Esophagus muscularis mucosa (tissue), 4 donors: ENCODE data around the gene SNAPC2.

Experiments used
- EP300 ChIP-seq: sonication (generic); formaldehyde crosslinking; IDR thresholded peaks from one replicate; pipeline ENCODE4 v1.6.1; 2017; ENCODE audit warnings: antibody characterized with exemption
- POLR2A ChIP-seq: fragments of 450-650 bp; IDR thresholded peaks from one replicate; pipeline ENCODE4 v1.6.1; 2017; ENCODE audit warnings: antibody characterized with exemption, moderate library complexity, mild to moderate bottlenecking, low read depth
- POLR2AphosphoS5 ChIP-seq, 2 donors: sonication (generic); formaldehyde crosslinking; IDR thresholded peaks; one replicate each; pipeline ENCODE4 v1.6.1; 2017; ENCODE audit warnings: antibody characterized with exemption in 2 of 2
- TF ChIP-seq, protein P1 (sequence below), 3 experiments: fragments of 200-600 bp in 2 of 3; fragments of 450-650 bp in 1 of 3; sonication (generic) in 2 of 3; IDR thresholded peaks; one replicate each; pipeline ENCODE4 v1.5.1; 2017 to 2019; ENCODE audit warnings: antibody characterized with exemption in 3 of 3, mild to moderate bottlenecking in 2 of 3, moderate library complexity in 1 of 3

GRCh38 chr19:7931221-7932061 lies 11.3 kb downstream of the SNAPC2 start:
- TF ChIP-seq, protein P1, sequence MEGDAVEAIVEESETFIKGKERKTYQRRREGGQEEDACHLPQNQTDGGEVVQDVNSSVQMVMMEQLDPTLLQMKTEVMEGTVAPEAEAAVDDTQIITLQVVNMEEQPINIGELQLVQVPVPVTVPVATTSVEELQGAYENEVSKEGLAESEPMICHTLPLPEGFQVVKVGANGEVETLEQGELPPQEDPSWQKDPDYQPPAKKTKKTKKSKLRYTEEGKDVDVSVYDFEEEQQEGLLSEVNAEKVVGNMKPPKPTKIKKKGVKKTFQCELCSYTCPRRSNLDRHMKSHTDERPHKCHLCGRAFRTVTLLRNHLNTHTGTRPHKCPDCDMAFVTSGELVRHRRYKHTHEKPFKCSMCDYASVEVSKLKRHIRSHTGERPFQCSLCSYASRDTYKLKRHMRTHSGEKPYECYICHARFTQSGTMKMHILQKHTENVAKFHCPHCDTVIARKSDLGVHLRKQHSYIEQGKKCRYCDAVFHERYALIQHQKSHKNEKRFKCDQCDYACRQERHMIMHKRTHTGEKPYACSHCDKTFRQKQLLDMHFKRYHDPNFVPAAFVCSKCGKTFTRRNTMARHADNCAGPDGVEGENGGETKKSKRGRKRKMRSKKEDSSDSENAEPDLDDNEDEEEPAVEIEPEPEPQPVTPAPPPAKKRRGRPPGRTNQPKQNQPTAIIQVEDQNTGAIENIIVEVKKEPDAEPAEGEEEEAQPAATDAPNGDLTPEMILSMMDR (IDR thresholded peaks at IDR 0.05) = no peak
- no peak for TF ChIP-seq POLR2A
- no peak for TF ChIP-seq EP300
- TF ChIP-seq POLR2AphosphoS5 (IDR thresholded peaks at IDR 0.05) = peak in 1 of 2 donors; percentile 39
